HG03521 (cell line): Measurements from ENCODE around the gene CDH22.

Experiments used
- ATAC-seq: cut with Tn5 transposase; IDR thresholded peaks from one replicate; pipeline ENCODE4 v1.9.1; 2021; ENCODE audit warnings: mild to moderate bottlenecking, moderate library complexity; ENCODE audit not compliant: unreplicated experiment

The CDH22 gene

GRCh38 chr20:46323557-46323956 lies 15.3 kb upstream of the CDH22 start:
- ATAC-seq, result no peak

GRCh38 chr20:46322641-46323040 lies 14.3 kb upstream of the CDH22 start:
- no peak for ATAC-seq

- no peak for ATAC-seq
Measured at GRCh38 chr20:46317685-46318177, 9.4 kb upstream of the CDH22 start.

- ATAC-seq, result no peak
Measured at GRCh38 chr20:46316984-46317684, 8.8 kb upstream of the CDH22 start.

- ATAC-seq, result no peak
Measured at GRCh38 chr20:46315311-46315710, 7.0 kb upstream of the CDH22 start.

- ATAC-seq, result no peak
Measured at GRCh38 chr20:46312945-46313861, 4.9 kb upstream of the CDH22 start.

- no peak for ATAC-seq
Measured at GRCh38 chr20:46312075-46312944, 4.0 kb upstream of the CDH22 start.

- ATAC-seq, result no peak
Measured at GRCh38 chr20:46311719-46312074, 3.4 kb upstream of the CDH22 start.

GRCh38 chr20:46311039-46311650 lies 2.8 kb upstream of the CDH22 start:
- no peak for ATAC-seq

- ATAC-seq, result no peak
Measured at GRCh38 chr20:46309945-46310344, 1.6 kb upstream of the CDH22 start.

- no peak for ATAC-seq
Measured at GRCh38 chr20:46307999-46308257, 370 bp downstream of the CDH22 start.

GRCh38 chr20:46307139-46307998 lies 929 bp downstream of the CDH22 start:
- ATAC-seq, result no peak

- ATAC-seq, result no peak
Measured at GRCh38 chr20:46306743-46307138, 1.6 kb downstream of the CDH22 start.

- ATAC-seq, result no peak
Measured at GRCh38 chr20:46305973-46306360, 2.3 kb downstream of the CDH22 start.

GRCh38 chr20:46305331-46305972 lies 2.8 kb downstream of the CDH22 start:
- no peak for ATAC-seq

- ATAC-seq, result no peak
Measured at GRCh38 chr20:46304852-46305251, 3.4 kb downstream of the CDH22 start.

- no peak for ATAC-seq
Measured at GRCh38 chr20:46304361-46304760, 3.9 kb downstream of the CDH22 start.

GRCh38 chr20:46303176-46303956 lies 4.9 kb downstream of the CDH22 start:
- ATAC-seq, result no peak

GRCh38 chr20:46302106-46302505 lies 6.2 kb downstream of the CDH22 start:
- no peak for ATAC-seq
